ENCODE results near the gene RIPOR3. TPM values are rescaled to one million over a fixed set of nuclear protein-coding genes. Genes with fewer than 3 reads are reported as not detected.
"Not testable (repeated sequence)": the region's sequence is repeated elsewhere in the genome, so short reads cannot be mapped to it uniquely, and the experiment has no call there.

The RIPOR3 gene
- total RNA-seq, 2 experiments from 2014 or later = not detected

- peaks cover 52% of the 10 kb centered on the region for H3K4me1 Mint-ChIP-seq
- DNase-seq (peak; percentile 69), ATAC-seq (peak; percentile 89)
- H3K36me3 Mint-ChIP-seq = peaks cover 38% of the 10 kb centered on the region
- H3K27me3 Mint-ChIP-seq = no peaks in the 10 kb centered on the region
- no peaks in the 10 kb centered on the region for H3K9me3 Mint-ChIP-seq (ENCODE audit: low read depth)
- H3K27ac Mint-ChIP-seq = peak overlapping the region; percentile 81
- no peak overlapping the region for H3K4me3 Mint-ChIP-seq
- CTCF ChIA-PET = interaction anchor here (0.7 to 2.1 kb wide), 17 partner anchors 9 to 119 kb away, joined by 3 to 19 read pairs (median 4); no protein-coding TSS in a partner anchor
Measured at GRCh38 chr20:50569864-50570836, 121.2 kb downstream of the RIPOR3 start.

- Mint-ChIP-seq H3K36me3 (peaks cover 37% of the 10 kb centered on the region), H3K4me1 (peaks cover 59% of the 10 kb centered on the region), H3K27ac (peak overlapping the region; percentile 81)
- H3K27me3 Mint-ChIP-seq; H3K9me3 Mint-ChIP-seq (ENCODE audit: low read depth); H3K4me3 Mint-ChIP-seq; DNase-seq: not testable (repeated sequence)
- peak; percentile 6 for ATAC-seq
- CTCF ChIA-PET = interaction anchor here (0.7 to 2.1 kb wide), 6 partner anchors 18 to 91 kb away, joined by 3 to 12 read pairs (median 5); no protein-coding TSS in a partner anchor
Measured at GRCh38 chr20:50569487-50569863, 121.9 kb downstream of the RIPOR3 start.

DNA sequence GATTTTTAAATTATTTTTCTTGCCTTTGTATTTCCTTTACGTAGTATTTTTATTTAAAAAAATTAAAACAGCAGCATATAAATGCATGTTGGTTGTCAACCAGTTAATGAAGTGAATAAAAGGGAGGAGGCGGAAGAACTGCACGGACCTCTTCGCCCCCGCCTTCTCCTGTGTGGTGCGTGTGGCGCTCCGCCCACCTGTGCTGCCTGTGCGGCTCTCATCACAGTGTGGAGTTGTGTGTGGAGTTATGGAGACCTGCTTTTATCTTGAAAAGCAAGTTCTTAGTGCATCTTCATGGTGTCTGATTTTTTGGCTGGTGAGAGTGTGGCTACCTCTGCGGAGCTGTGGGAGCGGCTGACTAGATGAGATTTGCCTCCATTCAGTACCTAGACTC, 122.8 kb downstream of the RIPOR3 start:
- peaks cover 34% of the 10 kb centered on the region for H3K36me3 Mint-ChIP-seq
- ATAC-seq (no peak), DNase-seq (no peak)
- CTCF ChIA-PET = interaction anchor here (0.8 to 1.4 kb wide), 2 partner anchors 20 to 81 kb away, joined by 3 to 4 read pairs; no protein-coding TSS in a partner anchor
- H3K4me1 Mint-ChIP-seq = peaks cover 60% of the 10 kb centered on the region
- no peak overlapping the region for H3K27ac Mint-ChIP-seq
- H3K4me3 Mint-ChIP-seq = no peak overlapping the region
- no peaks in the 10 kb centered on the region for H3K27me3 Mint-ChIP-seq
- H3K9me3 Mint-ChIP-seq (ENCODE audit: low read depth) = no peaks in the 10 kb centered on the region

DNA sequence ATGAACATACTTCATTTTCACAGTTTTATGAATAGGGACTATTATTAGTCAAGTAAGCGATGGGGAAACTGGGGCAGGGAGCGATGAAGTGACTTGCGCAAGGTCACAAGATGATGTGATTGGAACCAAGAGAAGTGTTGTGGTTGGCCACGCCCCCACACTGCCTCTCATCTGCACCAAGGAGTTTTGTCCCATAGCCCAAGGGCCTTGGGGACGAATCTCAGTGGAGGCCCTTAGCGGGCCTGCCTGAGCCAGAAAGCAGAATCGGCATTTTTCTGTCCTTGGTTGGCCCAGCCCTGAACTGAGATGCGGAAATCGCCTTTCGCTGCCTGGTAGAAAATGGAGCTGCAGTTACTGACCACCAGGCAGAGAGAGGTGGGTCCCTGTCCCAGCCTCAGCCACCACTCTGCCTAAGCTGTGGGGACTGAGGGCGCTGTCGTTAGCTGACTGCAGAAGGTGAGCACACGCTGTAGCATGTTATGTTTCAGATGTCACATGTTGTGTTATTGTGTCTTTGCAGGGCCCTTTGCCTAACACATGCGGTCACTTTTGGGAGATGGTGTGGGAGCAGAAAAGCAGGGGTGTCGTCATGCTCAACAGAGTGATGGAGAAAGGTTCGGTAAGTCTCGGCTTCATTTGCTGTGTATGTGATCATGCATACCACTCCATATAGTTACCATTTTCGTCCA, 123.3 kb downstream of the RIPOR3 start:
- Mint-ChIP-seq H3K9me3 (ENCODE audit: low read depth) (no peaks in the 10 kb centered on the region), H3K36me3 (peaks cover 35% of the 10 kb centered on the region), H3K4me1 (peaks cover 60% of the 10 kb centered on the region), H3K27me3 (no peaks in the 10 kb centered on the region), H3K27ac (no peak overlapping the region), H3K4me3 (no peak overlapping the region)
- ATAC-seq = no peak
- DNase-seq = no peak
- CTCF ChIA-PET = interaction anchor here (1.4 kb wide), 1 partner anchor 20 kb away, joined by 4 read pairs; no protein-coding TSS in a partner anchor

- peaks cover 69% of the 10 kb centered on the region for H3K4me1 Mint-ChIP-seq
- H3K27ac Mint-ChIP-seq = no peak overlapping the region
- CTCF ChIA-PET = interaction anchor here (1.1 to 2.0 kb wide), 4 partner anchors 9 to 82 kb away, joined by 3 to 11 read pairs (median 4); no protein-coding TSS in a partner anchor
- H3K27me3 Mint-ChIP-seq = no peaks in the 10 kb centered on the region
- peaks cover 53% of the 10 kb centered on the region for H3K36me3 Mint-ChIP-seq
- no peak for DNase-seq
- H3K4me3 Mint-ChIP-seq = no peak overlapping the region
- ATAC-seq = no peak
- H3K9me3 Mint-ChIP-seq (ENCODE audit: low read depth) = no peaks in the 10 kb centered on the region
Measured at GRCh38 chr20:50565871-50566270, 125.5 kb downstream of the RIPOR3 start.

DNA sequence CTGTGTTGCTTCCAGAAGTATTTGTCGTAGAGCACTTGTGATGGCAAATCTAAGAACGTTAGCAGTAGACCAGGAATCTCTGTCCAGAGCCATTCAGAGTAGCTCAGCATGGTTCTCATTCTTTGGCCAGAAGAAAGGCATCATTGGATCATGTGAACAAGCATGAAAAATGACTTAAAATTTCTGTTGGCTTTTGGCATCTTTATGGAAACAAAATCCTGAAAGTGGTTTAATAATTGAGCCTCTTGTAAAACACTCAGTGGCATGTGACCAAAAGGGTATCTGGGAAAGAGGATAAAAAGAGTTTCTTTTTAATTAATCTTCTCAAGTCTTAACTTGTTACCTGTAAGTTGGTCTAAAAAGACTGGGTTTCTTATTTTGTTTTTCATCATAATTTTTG, 126.0 kb downstream of the RIPOR3 start:
- H3K4me1 Mint-ChIP-seq = peaks cover 68% of the 10 kb centered on the region
- H3K27ac Mint-ChIP-seq = no peak overlapping the region

DNA sequence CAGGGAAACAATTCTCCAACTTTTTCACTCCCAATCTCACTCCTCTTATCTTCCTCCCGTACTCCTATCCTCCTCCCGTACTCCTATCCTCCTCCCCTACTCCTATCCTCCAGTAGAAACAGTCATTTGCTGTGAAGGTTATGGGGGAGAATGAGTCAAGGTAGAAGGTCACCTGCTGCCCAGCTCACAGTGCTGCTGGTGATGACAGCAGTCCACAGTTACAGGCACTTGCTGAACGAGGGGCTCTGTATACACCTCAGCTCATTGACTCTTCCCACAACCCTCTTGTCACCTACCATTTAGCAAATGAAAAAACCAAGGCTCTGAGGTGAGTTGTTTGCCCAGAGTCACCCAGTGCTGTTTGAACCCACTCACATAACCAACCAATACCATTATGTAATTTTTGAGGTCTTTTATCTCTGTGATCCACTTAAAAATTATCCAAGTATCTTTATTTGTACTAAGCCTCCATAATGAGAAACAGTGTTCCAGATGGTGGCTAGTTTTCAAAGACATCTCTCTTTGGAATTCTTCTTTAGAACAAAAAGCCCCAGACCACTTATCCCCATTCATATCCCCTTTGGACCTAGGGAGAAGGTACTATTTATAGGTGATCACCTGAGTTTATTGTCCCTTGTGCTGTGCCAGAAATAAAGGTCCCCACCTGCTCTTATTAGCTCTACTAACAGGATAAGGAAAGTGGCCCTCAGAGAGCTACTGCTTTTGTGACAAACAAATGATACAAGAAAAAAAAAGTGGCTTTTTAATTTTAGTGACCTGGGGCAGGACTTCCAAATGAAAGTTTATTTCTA, 128.0 kb downstream of the RIPOR3 start:
- Mint-ChIP-seq H3K36me3 (peaks cover 51% of the 10 kb centered on the region), H3K4me3 (no peak overlapping the region), H3K9me3 (ENCODE audit: low read depth) (no peaks in the 10 kb centered on the region), H3K4me1 (peaks cover 67% of the 10 kb centered on the region), H3K27me3 (no peaks in the 10 kb centered on the region), H3K27ac (peak overlapping the region; percentile 69)
- DNase-seq (no peak), ATAC-seq (no peak)
- CTCF ChIA-PET = interaction anchor here (0.9 to 2.4 kb wide), 5 partner anchors 12 to 100 kb away, joined by 3 to 16 read pairs (median 4); no protein-coding TSS in a partner anchor

More for the DNA sequence above, 126.0 kb downstream of the RIPOR3 start:
- Mint-ChIP-seq H3K27me3 (no peaks in the 10 kb centered on the region), H3K9me3 (ENCODE audit: low read depth) (no peaks in the 10 kb centered on the region), H3K4me3 (no peak overlapping the region), H3K36me3 (peaks cover 53% of the 10 kb centered on the region)
- DNase-seq (no peak), ATAC-seq (no peak)
- CTCF ChIA-PET = interaction anchor here (1.1 to 2.0 kb wide), 5 partner anchors 10 to 386 kb away, joined by 3 to 11 read pairs (median 3); no protein-coding TSS in a partner anchor

DNA sequence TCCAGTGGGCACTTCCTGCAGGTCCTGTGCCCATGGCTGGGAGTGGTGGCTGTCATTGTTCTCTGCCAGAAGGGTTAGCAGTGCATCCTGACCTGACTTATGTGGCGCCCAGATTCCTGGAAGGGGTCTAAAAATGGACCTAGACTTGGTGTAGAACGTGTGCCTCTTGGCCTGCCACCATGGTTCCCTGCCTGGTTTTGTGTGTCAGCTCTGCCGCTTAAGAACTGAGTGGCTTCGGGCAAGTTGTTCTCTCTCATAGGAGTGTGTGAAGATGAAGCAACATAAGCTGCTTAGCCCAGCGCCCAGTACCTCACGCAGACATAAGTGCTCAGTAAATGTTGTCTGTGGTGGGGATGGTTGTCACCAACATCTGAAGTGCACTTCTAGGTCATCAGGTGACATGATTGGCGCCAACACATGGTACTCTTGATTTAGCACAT, 129.1 kb downstream of the RIPOR3 start:
- Mint-ChIP-seq H3K9me3 (ENCODE audit: low read depth) (no peaks in the 10 kb centered on the region), H3K27me3 (no peaks in the 10 kb centered on the region), H3K36me3 (peaks cover 52% of the 10 kb centered on the region), H3K4me1 (peaks cover 61% of the 10 kb centered on the region), H3K27ac (peak overlapping the region; percentile 83), H3K4me3 (no peak overlapping the region)
- DNase-seq = no peak
- ATAC-seq = no peak
- CTCF ChIA-PET = interaction anchor here (1.1 to 2.4 kb wide), 11 partner anchors 11 to 373 kb away, joined by 3 to 16 read pairs (median 4); no protein-coding TSS in a partner anchor

DNA sequence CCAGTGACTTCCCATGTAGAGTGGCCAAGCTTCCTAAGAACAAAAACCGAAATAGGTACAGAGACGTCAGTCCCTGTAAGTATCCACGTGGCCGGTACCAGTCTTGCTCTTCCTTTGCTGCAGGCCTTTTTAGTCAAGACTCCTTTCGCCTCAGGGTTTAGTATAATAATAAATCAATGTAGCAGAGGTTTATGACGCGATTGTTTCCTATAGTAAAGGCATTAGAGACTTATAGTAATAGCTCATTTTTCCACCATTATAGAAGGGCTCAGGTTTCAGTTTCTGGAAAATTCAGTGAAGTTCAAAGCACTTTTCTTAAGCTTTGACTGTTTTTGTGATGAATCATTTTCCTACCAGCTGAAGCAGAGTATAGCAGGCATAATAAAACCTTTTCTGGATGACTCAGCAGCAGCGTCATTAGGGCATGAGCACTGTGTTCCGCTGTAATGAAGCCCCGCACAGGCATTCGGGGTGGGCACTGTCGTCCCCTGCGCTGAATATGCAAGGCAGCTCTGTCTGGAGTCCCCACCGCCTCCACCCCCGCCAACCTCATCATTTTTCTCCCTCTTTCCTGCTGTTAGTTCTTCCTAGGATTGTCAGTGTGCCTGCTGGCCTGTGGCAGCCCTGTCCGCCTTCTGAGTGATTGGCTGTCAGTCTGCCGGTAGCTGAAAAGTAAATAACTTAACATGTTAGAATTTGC, 129.8 kb downstream of the RIPOR3 start:
- Mint-ChIP-seq H3K27me3 (no peaks in the 10 kb centered on the region), H3K4me1 (peaks cover 58% of the 10 kb centered on the region), H3K9me3 (ENCODE audit: low read depth) (no peaks in the 10 kb centered on the region), H3K36me3 (peaks cover 52% of the 10 kb centered on the region), H3K4me3 (peak overlapping the region; percentile 47), H3K27ac (peak overlapping the region; percentile 83)
- CTCF ChIA-PET = interaction anchor here (1.0 to 2.4 kb wide), 13 partner anchors 9 to 372 kb away, joined by 3 to 16 read pairs (median 4); no protein-coding TSS in a partner anchor
- DNase-seq = peak; percentile 77
- peak; percentile 92 for ATAC-seq

- peak overlapping the region; percentile 47 for H3K4me3 Mint-ChIP-seq
- peaks cover 54% of the 10 kb centered on the region for H3K36me3 Mint-ChIP-seq
- CTCF ChIA-PET = interaction anchor here (1.0 to 2.4 kb wide), 9 partner anchors 10 to 94 kb away, joined by 3 to 16 read pairs (median 7); no protein-coding TSS in a partner anchor
- no peaks in the 10 kb centered on the region for H3K9me3 Mint-ChIP-seq (ENCODE audit: low read depth)
- DNase-seq (no peak), ATAC-seq (no peak)
- no peaks in the 10 kb centered on the region for H3K27me3 Mint-ChIP-seq
- peaks cover 59% of the 10 kb centered on the region for H3K4me1 Mint-ChIP-seq
- H3K27ac Mint-ChIP-seq = peak overlapping the region; percentile 83
Measured at GRCh38 chr20:50560867-50561266, 130.5 kb downstream of the RIPOR3 start.

GRCh38 chr20:50559856-50560638, 131.3 kb downstream of the RIPOR3 start:
- Mint-ChIP-seq H3K27ac (peak overlapping the region; percentile 42), H3K27me3 (no peaks in the 10 kb centered on the region), H3K4me3 (no peak overlapping the region), H3K36me3 (peaks cover 55% of the 10 kb centered on the region), H3K9me3 (ENCODE audit: low read depth) (no peaks in the 10 kb centered on the region), H3K4me1 (peaks cover 59% of the 10 kb centered on the region)
- ATAC-seq = no peak
- CTCF ChIA-PET = interaction anchor here (0.7 to 1.8 kb wide), 4 partner anchors 33 to 82 kb away, joined by 3 to 7 read pairs (median 4); no protein-coding TSS in a partner anchor
- no peak for DNase-seq

Measured in activated CD8-positive, alpha-beta memory T cell treated with anti-CD3 and anti-CD28 coated beads, Interleukin-2, amount 10 ng/mL, durations not matched to agents 7 days and 5 days (primary cell).